ENCODE data around the gene VPS52.

Gene VPS52

DNA sequence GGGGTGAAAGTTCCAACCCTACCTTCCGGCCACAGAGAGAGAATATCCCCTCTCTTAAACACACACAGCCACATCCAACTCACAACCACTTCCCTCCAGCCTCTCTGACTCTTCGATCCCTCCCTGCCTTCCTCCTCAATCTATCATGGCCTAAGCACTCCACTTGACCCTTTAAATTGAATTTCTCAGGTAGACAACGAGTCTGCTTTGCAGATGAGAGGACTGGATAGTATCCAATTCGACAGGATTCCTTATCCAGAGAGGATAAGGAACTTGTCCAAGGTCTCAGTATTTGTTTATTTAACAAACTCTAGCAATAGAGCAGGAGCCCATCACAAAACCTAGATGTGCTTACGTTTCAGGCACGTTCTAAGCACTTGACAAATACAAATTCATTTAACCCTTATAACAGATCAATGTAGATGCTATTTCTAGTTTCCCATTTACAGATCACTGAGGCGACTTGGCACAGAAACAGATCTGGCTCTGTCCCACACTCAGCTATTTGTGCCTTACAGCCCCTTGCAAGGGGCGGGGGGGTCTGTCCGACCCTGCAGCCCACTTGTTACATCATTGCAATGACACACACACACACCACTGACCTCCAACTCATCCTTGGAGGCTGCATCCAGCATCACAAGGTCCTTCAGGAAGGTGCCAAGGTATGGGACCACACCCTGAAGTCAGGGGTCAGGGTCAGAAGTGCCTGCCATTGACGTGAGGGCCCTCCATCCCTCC, 22.6 kb upstream of the VPS52 start:
- Histone ChIP-seq H3K27me3 (ENCODE audit: insufficient read depth, poor library complexity, severe bottlenecking) (no peaks in the 10 kb centered on the region), H3K4me3 (replicated peaks; ENCODE audit: insufficient read depth, low read length) (no peak overlapping the region), H3K27ac (replicated peaks) (no peak overlapping the region)
- no peak for DNase-seq (ENCODE audit: low read depth in 1 of 2, low spot score in 1 of 2)
- TF ChIP-seq GABPA (IDR thresholded peaks at IDR 0.05; ENCODE audit: low read depth): no peak
- no peak for TF ChIP-seq SPI1 (IDR thresholded peaks at IDR 0.05; ENCODE audit: borderline replicate concordance, low read depth)
- TF ChIP-seq REST (IDR thresholded peaks at IDR 0.05; ENCODE audit: insufficient replicate concordance, low read depth): no peak
- TF ChIP-seq, protein P1, sequence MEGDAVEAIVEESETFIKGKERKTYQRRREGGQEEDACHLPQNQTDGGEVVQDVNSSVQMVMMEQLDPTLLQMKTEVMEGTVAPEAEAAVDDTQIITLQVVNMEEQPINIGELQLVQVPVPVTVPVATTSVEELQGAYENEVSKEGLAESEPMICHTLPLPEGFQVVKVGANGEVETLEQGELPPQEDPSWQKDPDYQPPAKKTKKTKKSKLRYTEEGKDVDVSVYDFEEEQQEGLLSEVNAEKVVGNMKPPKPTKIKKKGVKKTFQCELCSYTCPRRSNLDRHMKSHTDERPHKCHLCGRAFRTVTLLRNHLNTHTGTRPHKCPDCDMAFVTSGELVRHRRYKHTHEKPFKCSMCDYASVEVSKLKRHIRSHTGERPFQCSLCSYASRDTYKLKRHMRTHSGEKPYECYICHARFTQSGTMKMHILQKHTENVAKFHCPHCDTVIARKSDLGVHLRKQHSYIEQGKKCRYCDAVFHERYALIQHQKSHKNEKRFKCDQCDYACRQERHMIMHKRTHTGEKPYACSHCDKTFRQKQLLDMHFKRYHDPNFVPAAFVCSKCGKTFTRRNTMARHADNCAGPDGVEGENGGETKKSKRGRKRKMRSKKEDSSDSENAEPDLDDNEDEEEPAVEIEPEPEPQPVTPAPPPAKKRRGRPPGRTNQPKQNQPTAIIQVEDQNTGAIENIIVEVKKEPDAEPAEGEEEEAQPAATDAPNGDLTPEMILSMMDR (IDR thresholded peaks at IDR 0.05; ENCODE audit: insufficient read depth, low read length): no peak
- no peak for TF ChIP-seq POLR2AphosphoS5 (IDR thresholded peaks at IDR 0.05; ENCODE audit: low read depth)

GRCh38 chr6:33292996-33293682, 21.5 kb upstream of the VPS52 start:
- TF ChIP-seq REST (IDR thresholded peaks at IDR 0.05; ENCODE audit: insufficient replicate concordance, low read depth): no peak
- no peak for TF ChIP-seq SPI1 (IDR thresholded peaks at IDR 0.05; ENCODE audit: borderline replicate concordance, low read depth)
- TF ChIP-seq GABPA (IDR thresholded peaks at IDR 0.05; ENCODE audit: low read depth): no peak
- TF ChIP-seq POLR2AphosphoS5 (IDR thresholded peaks at IDR 0.05; ENCODE audit: low read depth): no peak
- TF ChIP-seq, protein P1 (IDR thresholded peaks at IDR 0.05; ENCODE audit: insufficient read depth, low read length): no peak
- Histone ChIP-seq H3K27me3 (ENCODE audit: insufficient read depth, poor library complexity, severe bottlenecking) (no peaks in the 10 kb centered on the region), H3K27ac (replicated peaks) (no peak overlapping the region), H3K4me3 (replicated peaks; ENCODE audit: insufficient read depth, low read length) (no peak overlapping the region)
- no peak for DNase-seq (ENCODE audit: low read depth in 1 of 2, low spot score in 1 of 2)

- Histone ChIP-seq H3K27ac (replicated peaks) (peak overlapping the region; percentile 69), H3K4me3 (replicated peaks; ENCODE audit: insufficient read depth, low read length) (peak overlapping the region; percentile 79), H3K27me3 (ENCODE audit: insufficient read depth, poor library complexity, severe bottlenecking) (no peaks in the 10 kb centered on the region)
- DNase-seq (ENCODE audit: low read depth in 1 of 2, low spot score in 1 of 2): no peak
- TF ChIP-seq, protein P1 (IDR thresholded peaks at IDR 0.05; ENCODE audit: insufficient read depth, low read length): no peak
- TF ChIP-seq REST (IDR thresholded peaks at IDR 0.05; ENCODE audit: insufficient replicate concordance, low read depth) (no peak), GABPA (IDR thresholded peaks at IDR 0.05; ENCODE audit: low read depth) (no peak), POLR2AphosphoS5 (IDR thresholded peaks at IDR 0.05; ENCODE audit: low read depth) (no peak), SPI1 (IDR thresholded peaks at IDR 0.05; ENCODE audit: borderline replicate concordance, low read depth) (no peak)
Observed at GRCh38 chr6:33290459-33290858, 18.8 kb upstream of the VPS52 start.

All from HL-60 (cell line).